Transverse colon (tissue), 4 donors: Measurements from ENCODE around the gene CCDC121.
"Not testable (repeated sequence)": the region's sequence is repeated elsewhere in the genome, so short reads cannot be mapped to it uniquely, and the experiment has no call there.

Experiments used
- EP300 ChIP-seq: sonication (generic); formaldehyde crosslinking; IDR thresholded peaks from one replicate; pipeline ENCODE4 v1.6.1; 2017; ENCODE audit warnings: antibody characterized with exemption, low read depth
- POLR2A ChIP-seq: fragments of 450-650 bp; IDR thresholded peaks from one replicate; pipeline ENCODE4 v1.6.1; 2016; ENCODE audit warnings: antibody characterized with exemption, mild to moderate bottlenecking, moderate library complexity
- POLR2AphosphoS5 ChIP-seq, 3 donors: sonication (generic); formaldehyde crosslinking; IDR thresholded peaks; one replicate each; pipeline ENCODE4 v1.6.1; 2016; ENCODE audit warnings: antibody characterized with exemption in 3 of 3
- TF ChIP-seq, protein P1 (sequence below), 5 experiments: fragments of 200-600 bp in 3 of 5; fragments of 450-650 bp in 2 of 5; sonication (generic) in 3 of 5; IDR thresholded peaks; 1 replicate in 2 of 5; 2 replicates in 3 of 5; pipeline ENCODE4 v1.5.1; 2016 to 2017; ENCODE audit warnings: antibody characterized with exemption in 5 of 5, inconsistent platforms in 3 of 5, mild to moderate bottlenecking in 2 of 5, moderate library complexity in 1 of 5

- TF ChIP-seq POLR2A; POLR2AphosphoS5 (IDR thresholded peaks at IDR 0.05); EP300: not testable (repeated sequence)
- TF ChIP-seq, protein P1, sequence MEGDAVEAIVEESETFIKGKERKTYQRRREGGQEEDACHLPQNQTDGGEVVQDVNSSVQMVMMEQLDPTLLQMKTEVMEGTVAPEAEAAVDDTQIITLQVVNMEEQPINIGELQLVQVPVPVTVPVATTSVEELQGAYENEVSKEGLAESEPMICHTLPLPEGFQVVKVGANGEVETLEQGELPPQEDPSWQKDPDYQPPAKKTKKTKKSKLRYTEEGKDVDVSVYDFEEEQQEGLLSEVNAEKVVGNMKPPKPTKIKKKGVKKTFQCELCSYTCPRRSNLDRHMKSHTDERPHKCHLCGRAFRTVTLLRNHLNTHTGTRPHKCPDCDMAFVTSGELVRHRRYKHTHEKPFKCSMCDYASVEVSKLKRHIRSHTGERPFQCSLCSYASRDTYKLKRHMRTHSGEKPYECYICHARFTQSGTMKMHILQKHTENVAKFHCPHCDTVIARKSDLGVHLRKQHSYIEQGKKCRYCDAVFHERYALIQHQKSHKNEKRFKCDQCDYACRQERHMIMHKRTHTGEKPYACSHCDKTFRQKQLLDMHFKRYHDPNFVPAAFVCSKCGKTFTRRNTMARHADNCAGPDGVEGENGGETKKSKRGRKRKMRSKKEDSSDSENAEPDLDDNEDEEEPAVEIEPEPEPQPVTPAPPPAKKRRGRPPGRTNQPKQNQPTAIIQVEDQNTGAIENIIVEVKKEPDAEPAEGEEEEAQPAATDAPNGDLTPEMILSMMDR (IDR thresholded peaks at IDR 0.05) = not testable (repeated sequence)
These were observed 1.4 kb upstream of the CCDC121 start for GRCh38 chr2:27630257-27630656.
